Panc1 (cell line): ENCODE measurements around the gene DOCK3. TPM values are rescaled to one million over a fixed set of nuclear protein-coding genes. Genes with fewer than 3 reads are reported as not detected.

ENCODE experiments used
- ATAC-seq: fragments of 200-7000 bp; cut with Tn5 transposase; 2 replicates; pipeline ENCODE4 v1.9.1; 2020; ENCODE audit warnings: mild to moderate bottlenecking, moderate library complexity
- BruUV-seq: library from RNA; stranded (reverse); fragments of 400-500 nt; replicated peaks from 2 replicates; lab custom pipeline; 2021; lab: Mats Ljungman, UMichigan
- CTCF ChIA-PET: fragments of 300-600 bp; sonication (Branson Sonifier 250); formaldehyde crosslinking; loops from one replicate; lab custom pipeline; 2022; ENCODE audit warnings: antibody characterized with exemption; lab: Charles Lee
- POLR2A ChIA-PET: fragments of 300-600 bp; sonication (Branson Sonifier 250); formaldehyde crosslinking; loops from one replicate; lab custom pipeline; 2022; ENCODE audit warnings: antibody characterized with exemption; lab: Charles Lee
- DNase-seq: peaks from one replicate; pipeline ENCODE4 v3.0.0-alpha.2; 2010; ENCODE audit warnings: low read depth, low spot score
- H3K27ac ChIP-seq: 2 replicates; pipeline ENCODE4 v1.5.1; 2011; ENCODE audit warnings: mild to moderate bottlenecking, low read length, inconsistent platforms
- H3K27me3 ChIP-seq: fragments of 200-500 bp; sonication (Bioruptor generic); 2 replicates; pipeline ENCODE4 v1.6.0; 2014; ENCODE audit warnings: low read length, inconsistent platforms; ENCODE audit not compliant: control insufficient read depth, insufficient read depth
- H3K36me3 ChIP-seq: fragments of 200-500 bp; sonication (Bioruptor generic); 2 replicates; pipeline ENCODE4 v1.5.1; 2014; ENCODE audit warnings: inconsistent platforms, mild to moderate bottlenecking, low read length, moderate library complexity; ENCODE audit not compliant: control insufficient read depth, insufficient read depth
- H3K4me1 ChIP-seq: 2 replicates; pipeline ENCODE4 v1.5.1; 2011; ENCODE audit warnings: inconsistent platforms, mild to moderate bottlenecking, low read length, moderate library complexity; ENCODE audit not compliant: control insufficient read depth, insufficient read depth
- H3K4me3 ChIP-seq, 2 experiments: 2 replicates each; pipeline ENCODE4 v1.5.1; 2011 to 2012; ENCODE audit warnings: low read depth in 2 of 2, low read length in 2 of 2, mild to moderate bottlenecking in 2 of 2, inconsistent platforms in 1 of 2, moderate library complexity in 1 of 2
- H3K9me3 ChIP-seq: fragments of 200-500 bp; sonication (Bioruptor generic); 2 replicates; pipeline ENCODE4 v1.5.1; 2014; ENCODE audit warnings: low read depth, mild to moderate bottlenecking, inconsistent platforms, low read length, moderate library complexity; ENCODE audit not compliant: control insufficient read depth, insufficient read depth
- POLR2AphosphoS5 ChIP-seq: IDR thresholded peaks from 2 replicates; pipeline ENCODE4 v1.6.1; 2012; ENCODE audit warnings: mild to moderate bottlenecking, low read depth, low read length, moderate library complexity
- SIN3A ChIP-seq: IDR thresholded peaks from 2 replicates; pipeline ENCODE4 v1.6.1; 2012; ENCODE audit warnings: low read depth, mild to moderate bottlenecking, low read length, moderate library complexity, borderline replicate concordance; ENCODE audit not compliant: insufficient read depth
- TCF7L2 ChIP-seq: IDR thresholded peaks from 2 replicates; pipeline ENCODE4 v1.6.1; 2011; ENCODE audit warnings: mild to moderate bottlenecking, low read depth, low read length, inconsistent platforms
- in situ Hi-C: cut with HindIII; loops from 2 replicates; pipeline ENCODE4 v1.10.0; 2016; ENCODE audit warnings: low sequenced_read_pairs, low pct_unique_long_range_greater_than_20kb
- intact Hi-C: fragments of 100-400 bp; cut with micrococcal nuclease; formaldehyde crosslinking; loops from one replicate; pipeline ENCODE4 v1.10.0; 2022; ENCODE audit not compliant: unreplicated experiment
- total RNA-seq: library from RNA; stranded (reverse); gene quantifications from one replicate; pipeline ENCODE4 v1.2.1, GENCODE V29; 2021; ENCODE audit not compliant: unreplicated experiment
- TF ChIP-seq, protein P1 (sequence below): fragments of 450-650 bp; IDR thresholded peaks from 2 replicates; pipeline ENCODE4 v1.5.1; 2017; ENCODE audit warnings: mild to moderate bottlenecking
- TF ChIP-seq, protein P2 (sequence below), 2 experiments: IDR thresholded peaks; 2 replicates each; pipeline ENCODE4 v1.6.1; 2011 to 2012; ENCODE audit warnings: low read depth in 2 of 2, control low read depth in 1 of 2, low read length in 1 of 2, mild to moderate bottlenecking in 1 of 2, moderate library complexity in 1 of 2; ENCODE audit not compliant: insufficient read depth in 1 of 2

DOCK3 gene
- total RNA-seq, 1 experiment from 2014 or later = 0.21 TPM

DNA sequence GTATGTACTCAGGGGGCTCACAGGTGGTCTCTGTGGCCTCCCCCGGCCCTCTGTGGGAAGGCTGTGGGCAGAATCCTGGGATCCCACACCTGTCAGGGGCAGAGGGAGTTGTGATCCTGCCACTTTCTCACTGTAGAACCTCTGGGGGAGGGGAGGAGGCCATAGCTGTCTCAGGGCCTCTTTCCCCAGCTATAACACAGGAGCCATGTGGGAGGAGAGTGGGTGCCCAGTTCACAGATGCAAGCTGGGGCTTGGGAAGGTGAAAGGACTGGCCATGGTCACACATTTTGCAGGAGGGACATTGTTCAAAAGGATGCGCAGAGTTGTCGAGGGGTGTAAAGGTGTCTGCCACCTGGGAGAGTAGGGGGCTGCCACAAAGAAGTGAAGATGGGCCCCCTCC lies 46.1 kb upstream of the DOCK3 start:
- TF ChIP-seq SIN3A (no peak), POLR2AphosphoS5 (no peak), TCF7L2 (no peak)
- TF ChIP-seq, protein P1, sequence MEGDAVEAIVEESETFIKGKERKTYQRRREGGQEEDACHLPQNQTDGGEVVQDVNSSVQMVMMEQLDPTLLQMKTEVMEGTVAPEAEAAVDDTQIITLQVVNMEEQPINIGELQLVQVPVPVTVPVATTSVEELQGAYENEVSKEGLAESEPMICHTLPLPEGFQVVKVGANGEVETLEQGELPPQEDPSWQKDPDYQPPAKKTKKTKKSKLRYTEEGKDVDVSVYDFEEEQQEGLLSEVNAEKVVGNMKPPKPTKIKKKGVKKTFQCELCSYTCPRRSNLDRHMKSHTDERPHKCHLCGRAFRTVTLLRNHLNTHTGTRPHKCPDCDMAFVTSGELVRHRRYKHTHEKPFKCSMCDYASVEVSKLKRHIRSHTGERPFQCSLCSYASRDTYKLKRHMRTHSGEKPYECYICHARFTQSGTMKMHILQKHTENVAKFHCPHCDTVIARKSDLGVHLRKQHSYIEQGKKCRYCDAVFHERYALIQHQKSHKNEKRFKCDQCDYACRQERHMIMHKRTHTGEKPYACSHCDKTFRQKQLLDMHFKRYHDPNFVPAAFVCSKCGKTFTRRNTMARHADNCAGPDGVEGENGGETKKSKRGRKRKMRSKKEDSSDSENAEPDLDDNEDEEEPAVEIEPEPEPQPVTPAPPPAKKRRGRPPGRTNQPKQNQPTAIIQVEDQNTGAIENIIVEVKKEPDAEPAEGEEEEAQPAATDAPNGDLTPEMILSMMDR = no peak
- TF ChIP-seq, protein P2, sequence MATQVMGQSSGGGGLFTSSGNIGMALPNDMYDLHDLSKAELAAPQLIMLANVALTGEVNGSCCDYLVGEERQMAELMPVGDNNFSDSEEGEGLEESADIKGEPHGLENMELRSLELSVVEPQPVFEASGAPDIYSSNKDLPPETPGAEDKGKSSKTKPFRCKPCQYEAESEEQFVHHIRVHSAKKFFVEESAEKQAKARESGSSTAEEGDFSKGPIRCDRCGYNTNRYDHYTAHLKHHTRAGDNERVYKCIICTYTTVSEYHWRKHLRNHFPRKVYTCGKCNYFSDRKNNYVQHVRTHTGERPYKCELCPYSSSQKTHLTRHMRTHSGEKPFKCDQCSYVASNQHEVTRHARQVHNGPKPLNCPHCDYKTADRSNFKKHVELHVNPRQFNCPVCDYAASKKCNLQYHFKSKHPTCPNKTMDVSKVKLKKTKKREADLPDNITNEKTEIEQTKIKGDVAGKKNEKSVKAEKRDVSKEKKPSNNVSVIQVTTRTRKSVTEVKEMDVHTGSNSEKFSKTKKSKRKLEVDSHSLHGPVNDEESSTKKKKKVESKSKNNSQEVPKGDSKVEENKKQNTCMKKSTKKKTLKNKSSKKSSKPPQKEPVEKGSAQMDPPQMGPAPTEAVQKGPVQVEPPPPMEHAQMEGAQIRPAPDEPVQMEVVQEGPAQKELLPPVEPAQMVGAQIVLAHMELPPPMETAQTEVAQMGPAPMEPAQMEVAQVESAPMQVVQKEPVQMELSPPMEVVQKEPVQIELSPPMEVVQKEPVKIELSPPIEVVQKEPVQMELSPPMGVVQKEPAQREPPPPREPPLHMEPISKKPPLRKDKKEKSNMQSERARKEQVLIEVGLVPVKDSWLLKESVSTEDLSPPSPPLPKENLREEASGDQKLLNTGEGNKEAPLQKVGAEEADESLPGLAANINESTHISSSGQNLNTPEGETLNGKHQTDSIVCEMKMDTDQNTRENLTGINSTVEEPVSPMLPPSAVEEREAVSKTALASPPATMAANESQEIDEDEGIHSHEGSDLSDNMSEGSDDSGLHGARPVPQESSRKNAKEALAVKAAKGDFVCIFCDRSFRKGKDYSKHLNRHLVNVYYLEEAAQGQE (IDR thresholded peaks at IDR 0.05; ENCODE audit: insufficient read depth in 1 of 2, low read depth in 2 of 2, low read length in 1 of 2) = no peak
- no TSS peak for BruUV-seq

DNA sequence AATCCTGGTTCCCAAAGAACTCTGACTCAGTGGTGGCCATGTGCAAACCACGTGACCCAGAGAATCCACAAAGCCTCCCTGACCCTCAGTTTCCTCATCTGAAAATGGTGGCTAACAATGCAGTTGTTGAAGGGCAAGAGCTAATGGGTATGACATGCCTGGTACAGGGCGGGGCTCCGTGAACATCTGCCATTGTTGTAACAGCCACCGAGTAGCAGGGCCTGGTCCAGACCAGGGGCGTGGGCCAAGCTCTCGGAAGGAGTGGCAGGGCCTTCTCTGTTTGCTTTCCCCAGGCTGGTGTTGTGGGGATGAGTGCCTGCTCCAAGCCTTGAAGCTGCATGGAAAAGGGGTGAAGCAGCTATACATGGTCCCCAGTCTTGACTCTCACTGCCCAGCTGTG lies 44.3 kb upstream of the DOCK3 start:
- H3K27me3 ChIP-seq = no peaks in the 10 kb centered on the region
- POLR2A ChIA-PET = no interaction called here
- H3K27ac ChIP-seq = no peak overlapping the region
- TF ChIP-seq, protein P1 = no peak
- TF ChIP-seq SIN3A (no peak), POLR2AphosphoS5 (no peak), TCF7L2 (no peak)
- TF ChIP-seq, protein P2 (IDR thresholded peaks at IDR 0.05; ENCODE audit: insufficient read depth in 1 of 2, low read depth in 2 of 2, low read length in 1 of 2) = no peak
- DNase-seq (no peak), ATAC-seq (no peak)
- H3K4me1 ChIP-seq = no peaks in the 10 kb centered on the region
- in situ Hi-C loops = no loop called here
- BruUV-seq = no TSS peak
- CTCF ChIA-PET = no interaction called here
- intact Hi-C loops = no loop called here
- H3K4me3 ChIP-seq = no peak overlapping the region
- H3K9me3 ChIP-seq = no peaks in the 10 kb centered on the region
- H3K36me3 ChIP-seq = no peaks in the 10 kb centered on the region

More for the DNA sequence above, 46.1 kb upstream of the DOCK3 start:
- no peak overlapping the region for H3K4me3 ChIP-seq
- no peak for ATAC-seq
- in situ Hi-C loops (no loop called here), intact Hi-C loops (no loop called here)
- no peak for DNase-seq
- no peak overlapping the region for H3K27ac ChIP-seq
- H3K9me3 ChIP-seq = no peaks in the 10 kb centered on the region
- no peaks in the 10 kb centered on the region; the same call in 1 of the 2 replicates for H3K4me1 ChIP-seq
- CTCF ChIA-PET = interaction anchor here (0.6 kb wide), 1 partner anchor 229 kb away, joined by 3 read pairs; no protein-coding TSS in a partner anchor
- POLR2A ChIA-PET = no interaction called here
- H3K27me3 ChIP-seq = no peaks in the 10 kb centered on the region
- H3K36me3 ChIP-seq = no peaks in the 10 kb centered on the region
